Activated CD8-positive, alpha-beta memory T cell treated with anti-CD3 and anti-CD28 coated beads, Interleukin-2, amount 50 U/mL, for 48 hours (primary cell): ENCODE measurements around the gene CSNK2B.

Source experiments
- DNase-seq: peaks from one replicate; pipeline ENCODE4 v3.0.0-alpha.2; 2020

CSNK2B gene

GRCh38 chr6:31662124-31662723 is 3.7 kb upstream of the CSNK2B start:
- no peak for DNase-seq

DNA sequence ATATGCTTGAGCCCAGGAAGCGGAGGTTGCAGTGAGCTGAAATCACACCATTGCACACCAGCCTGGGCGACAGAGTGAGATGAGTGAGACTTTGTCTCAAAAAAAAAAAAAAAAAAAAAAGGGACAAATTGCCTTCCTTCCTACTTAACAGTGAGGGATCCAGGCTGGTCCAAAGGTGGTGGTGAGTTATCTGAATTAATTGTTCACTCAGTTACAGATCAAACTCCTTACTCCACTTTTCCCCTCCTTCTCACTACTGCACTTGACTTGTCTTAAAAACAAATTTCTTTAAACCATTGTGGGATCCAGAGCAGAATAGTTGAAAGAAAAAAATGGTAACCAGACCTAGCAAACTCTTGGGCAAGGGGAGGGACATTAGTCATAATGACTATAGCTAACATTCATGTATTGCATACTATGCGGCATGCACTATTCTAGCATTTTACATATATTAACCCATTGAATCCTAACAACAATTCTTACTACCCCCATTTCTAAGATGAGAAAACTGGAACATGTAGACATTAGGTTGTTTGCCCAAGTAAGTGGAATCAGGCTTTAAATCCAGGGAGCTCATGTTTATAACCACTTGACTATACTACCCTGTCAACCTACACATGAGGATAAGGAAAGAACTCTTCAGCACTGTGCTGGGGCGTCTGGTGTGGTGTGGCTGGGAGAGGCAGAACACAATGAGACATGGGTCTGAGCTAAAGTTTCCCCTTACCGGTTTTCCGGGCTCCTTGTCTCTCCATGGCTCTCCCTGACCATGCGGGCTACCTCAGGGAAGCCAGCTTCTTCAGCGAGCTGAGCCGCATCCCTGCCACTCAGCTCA is 2.5 kb upstream of the CSNK2B start:
- DNase-seq, result no peak

DNA sequence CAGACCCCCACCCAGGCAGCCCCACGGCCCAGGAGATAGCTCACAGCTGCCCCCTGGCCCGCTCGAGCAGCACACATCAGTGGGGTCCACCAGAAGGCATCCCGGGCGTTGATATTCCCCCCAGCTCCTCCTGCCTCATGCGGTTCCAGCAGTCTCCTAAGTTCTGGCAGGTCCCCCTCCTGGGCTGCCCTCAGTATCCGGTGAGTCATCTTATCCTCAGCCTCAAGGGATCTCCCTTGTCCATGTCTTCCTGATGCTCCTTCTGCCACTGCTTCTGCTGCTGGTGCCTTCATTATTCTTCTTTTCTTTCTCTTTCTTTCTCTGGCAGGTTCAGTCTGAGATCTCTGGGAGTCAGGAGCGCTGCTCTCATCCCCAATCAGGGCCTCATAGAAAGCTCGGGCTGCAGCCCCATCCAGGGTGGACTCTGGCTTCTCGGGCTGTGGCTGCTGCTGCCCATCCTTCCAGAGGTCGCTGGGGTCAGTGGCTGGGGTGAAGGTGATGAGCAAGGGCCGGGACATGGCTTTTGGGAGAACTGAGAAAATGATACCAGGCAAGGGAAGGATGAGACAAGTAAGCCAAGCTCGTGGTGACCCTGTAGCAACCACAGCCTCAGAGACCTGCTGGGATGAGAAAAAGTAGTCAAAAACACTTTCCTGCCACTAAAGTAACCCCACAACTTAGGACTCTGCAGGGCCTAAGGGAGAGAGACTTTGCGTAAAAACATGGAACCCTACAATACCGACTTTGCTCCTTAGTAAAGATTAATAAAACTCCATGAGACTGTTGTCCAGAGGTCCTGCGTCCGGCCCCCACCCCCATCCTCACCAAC is 1.7 kb upstream of the CSNK2B start:
- peak; percentile 63 for DNase-seq

DNA sequence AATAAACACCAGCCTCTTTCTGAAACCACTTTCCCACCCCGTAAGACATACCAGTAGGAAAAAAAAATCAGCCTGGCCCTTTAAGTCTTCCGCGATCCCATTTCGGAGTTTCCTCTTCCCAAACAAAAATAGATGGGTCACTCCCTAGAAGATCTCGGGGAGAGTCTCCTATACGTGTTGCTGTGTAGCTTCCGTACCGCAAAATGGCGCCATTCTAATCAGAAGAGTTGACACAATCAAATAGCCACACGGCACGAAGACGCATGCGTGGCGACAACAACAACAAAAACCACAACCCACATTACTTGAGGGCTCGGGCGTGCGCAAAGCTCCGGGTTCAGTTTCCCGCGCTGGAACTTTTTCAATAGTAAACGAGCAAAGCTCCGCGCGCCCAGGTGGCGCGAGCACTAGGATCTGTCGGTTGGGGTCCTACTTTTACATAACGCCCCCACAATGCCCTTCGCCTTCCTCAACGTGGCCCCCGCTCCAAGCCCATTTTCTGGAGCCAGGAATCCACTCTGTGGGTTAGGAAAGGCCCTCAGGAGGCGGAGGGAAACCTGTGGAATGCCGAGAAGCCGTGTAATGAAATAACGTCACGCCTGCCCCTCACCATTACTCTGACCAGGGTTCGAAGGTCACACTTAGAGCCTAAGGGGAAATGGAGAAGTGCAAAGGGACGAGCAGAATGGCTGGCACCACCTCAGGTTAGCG is 935 bp upstream of the CSNK2B start, which contains the start of gene GPANK1:
TSS of gene GPANK1 (minus strand) at position 208 of the 711 bp plus-strand sequence. CDS start 519 bp downstream, outside the sequence.
- DNase-seq, result peak; percentile 92

DNA sequence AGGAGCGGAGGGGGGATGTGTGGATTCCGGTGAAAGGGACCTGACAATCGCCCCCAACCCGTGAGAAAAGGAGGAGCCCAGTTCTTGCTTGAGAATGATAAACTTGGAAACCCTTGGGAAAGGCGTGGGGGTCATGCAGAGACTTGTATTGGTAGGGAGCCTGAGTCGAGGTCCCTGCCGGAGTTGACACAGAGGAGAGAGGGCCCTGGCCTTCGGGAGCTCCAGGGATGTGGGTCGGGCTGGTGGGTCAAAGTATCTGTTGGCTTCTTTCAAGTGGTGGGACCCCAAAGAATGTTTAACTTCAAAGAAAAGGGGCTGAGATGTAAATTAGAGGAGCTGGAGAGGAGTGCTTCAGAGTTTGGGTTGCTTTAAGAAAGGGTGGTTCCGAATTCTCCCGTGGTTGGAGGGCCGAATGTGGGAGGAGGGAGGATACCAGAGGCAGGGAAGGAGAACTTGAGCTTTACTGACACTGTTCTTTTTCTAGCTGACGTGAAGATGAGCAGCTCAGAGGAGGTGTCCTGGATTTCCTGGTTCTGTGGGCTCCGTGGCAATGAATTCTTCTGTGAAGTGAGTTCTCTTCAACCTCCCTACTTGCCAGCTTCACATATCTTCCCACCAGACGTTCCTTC is 571 bp downstream of the CSNK2B start:
- peak; percentile 60 for DNase-seq

DNA sequence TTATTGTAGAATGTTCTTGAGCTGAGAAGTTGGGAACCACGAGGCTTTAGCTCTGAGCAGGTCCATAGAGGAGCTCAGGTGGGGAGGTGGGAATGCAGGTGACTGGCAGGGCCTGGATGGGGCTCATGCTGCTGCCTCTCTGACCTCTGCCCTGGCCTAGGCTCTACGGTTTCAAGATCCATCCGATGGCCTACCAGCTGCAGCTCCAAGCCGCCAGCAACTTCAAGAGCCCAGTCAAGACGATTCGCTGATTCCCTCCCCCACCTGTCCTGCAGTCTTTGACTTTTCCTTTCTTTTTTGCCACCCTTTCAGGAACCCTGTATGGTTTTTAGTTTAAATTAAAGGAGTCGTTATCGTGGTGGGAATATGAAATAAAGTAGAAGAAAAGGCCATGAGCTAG is 3.8 kb downstream of the CSNK2B start, which contains the start of gene LY6G5B:
TSS of gene LY6G5B (plus strand) at position 301 of the 400 bp plus-strand sequence. CDS start 975 bp downstream, outside the sequence.
- DNase-seq, result no peak

DNA sequence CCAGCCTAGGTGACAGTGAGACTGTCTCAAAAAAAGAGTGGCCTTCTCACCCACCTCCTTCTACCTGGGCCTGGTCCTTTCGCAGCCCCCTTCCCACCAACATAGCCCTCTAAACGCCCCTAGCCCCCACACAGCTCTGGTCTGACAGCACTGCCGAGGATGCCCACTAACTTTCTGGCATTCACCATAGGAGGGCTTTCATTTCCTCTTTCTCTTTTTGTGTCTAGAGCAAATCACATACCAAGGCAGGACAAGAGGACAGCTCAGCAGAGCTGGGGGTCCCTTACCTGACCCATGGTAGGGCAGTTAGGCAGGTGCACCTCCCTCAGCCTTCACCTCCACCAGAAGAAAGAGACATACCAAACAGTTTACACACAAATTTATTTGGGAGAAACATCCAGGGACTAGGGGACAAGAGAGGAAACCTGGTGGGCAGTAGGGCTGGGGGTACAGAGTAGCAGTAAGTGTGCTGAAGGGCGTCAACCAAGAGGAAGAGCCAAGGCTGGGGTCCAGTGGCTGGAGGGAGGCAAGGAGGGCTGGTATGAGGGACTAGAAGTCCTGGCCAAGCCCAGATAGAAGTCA is 10.5 kb downstream of the CSNK2B start:
- no peak for DNase-seq

DNA sequence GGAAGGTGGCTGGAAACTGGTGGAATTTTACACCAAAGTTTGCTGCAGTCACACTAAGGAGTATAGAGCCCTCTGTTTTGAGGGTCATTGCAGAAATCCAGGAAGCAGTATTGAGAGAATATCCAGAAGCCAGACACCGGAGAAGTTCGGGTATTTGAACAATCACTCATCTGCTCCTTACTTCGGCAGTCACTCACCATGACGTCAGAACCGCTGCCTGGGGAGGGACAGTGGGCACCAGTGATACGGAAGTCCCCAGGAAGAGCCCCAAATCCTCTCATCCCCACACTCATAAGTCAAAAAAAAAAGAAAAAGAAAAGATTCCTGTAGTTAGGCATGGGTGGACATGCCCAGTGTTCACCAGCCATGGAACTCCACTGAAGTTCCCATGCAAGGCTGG is 11.0 kb downstream of the CSNK2B start:
- DNase-seq, result no peak

DNA sequence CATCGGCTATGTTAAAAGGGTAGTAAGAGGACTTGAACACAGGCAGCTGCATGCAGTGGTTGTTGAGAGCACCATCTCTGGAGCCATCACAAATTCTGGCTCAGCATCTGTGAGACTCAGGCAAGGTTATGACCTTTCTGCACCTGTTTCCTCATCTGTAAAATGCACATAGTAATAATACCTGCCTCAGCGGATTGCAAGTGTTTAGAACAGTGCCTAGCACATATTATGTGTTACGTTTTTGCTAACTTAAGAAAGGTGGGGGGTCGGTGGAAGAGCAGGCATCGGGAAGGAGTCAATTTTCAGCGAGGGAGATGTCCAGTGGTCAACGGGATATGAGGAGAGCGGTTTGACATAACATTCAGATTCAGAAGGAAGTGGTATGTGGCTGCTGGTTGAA is 12.1 kb downstream of the CSNK2B start:
- DNase-seq, result no peak

GRCh38 chr6:31680226-31681134 is 14.6 kb downstream of the CSNK2B start, which contains the start of gene LY6G5C:
TSS of gene LY6G5C (minus strand) at chr6:31681067. CDS start at chr6:31680373, 694 bp downstream.
- peak; percentile 77 for DNase-seq

- DNase-seq, result peak; percentile 76
These were observed 15.3 kb downstream of the CSNK2B start for GRCh38 chr6:31681135-31681671.

GRCh38 chr6:31683591-31683990 is 17.7 kb downstream of the CSNK2B start:
- DNase-seq, result no peak

GRCh38 chr6:31686483-31686882 is 20.6 kb downstream of the CSNK2B start:
- no peak for DNase-seq

- no peak for DNase-seq
These were observed 21.4 kb downstream of the CSNK2B start for GRCh38 chr6:31687321-31687720.

GRCh38 chr6:31687860-31688693 is 22.2 kb downstream of the CSNK2B start:
- no peak for DNase-seq

- no peak for DNase-seq
These were observed 23.6 kb downstream of the CSNK2B start for GRCh38 chr6:31689249-31690110.

DNA sequence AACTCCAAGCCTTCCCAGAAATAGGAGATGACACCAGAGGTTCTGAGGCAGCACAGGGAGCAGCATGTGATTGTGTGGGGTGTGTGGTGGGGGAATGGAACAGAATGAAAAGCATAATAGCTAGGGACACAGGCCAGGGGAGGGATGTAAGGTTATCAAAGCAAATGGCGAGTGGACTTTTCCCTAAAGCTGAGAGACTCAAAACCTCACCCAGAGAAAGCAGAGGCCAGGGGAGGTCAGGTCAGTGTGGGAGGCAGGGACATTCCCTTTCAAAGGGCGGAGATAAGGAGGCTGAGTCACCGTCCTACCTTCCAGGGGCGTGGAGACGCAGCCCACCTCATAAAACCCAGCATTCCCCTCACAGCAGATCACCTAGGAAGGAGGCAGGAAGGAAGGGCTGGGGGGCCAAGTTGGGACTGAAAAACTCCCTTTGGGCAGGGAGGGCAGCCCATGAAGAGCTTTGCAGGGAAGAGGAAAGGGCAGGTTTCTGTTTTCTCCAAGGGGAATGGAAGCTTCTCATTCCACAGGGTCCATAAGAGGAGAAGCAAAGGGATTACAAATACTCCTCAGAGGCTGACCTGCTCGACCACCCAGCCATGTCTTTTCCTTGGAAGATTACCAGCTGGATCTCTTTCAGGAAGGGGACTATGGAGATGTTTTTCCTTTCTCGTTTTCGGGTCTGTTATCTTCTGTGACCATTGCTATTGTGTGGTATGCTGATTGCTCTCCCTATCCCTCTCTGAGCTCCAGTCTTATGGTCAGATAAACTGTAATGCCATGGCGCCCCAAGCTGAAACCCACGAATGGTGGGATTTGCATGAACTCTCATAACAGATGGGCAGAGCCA is 24.6 kb downstream of the CSNK2B start:
- no peak for DNase-seq
